ENCODE measurements around the gene CCDC30.

Gene CCDC30

DNA sequence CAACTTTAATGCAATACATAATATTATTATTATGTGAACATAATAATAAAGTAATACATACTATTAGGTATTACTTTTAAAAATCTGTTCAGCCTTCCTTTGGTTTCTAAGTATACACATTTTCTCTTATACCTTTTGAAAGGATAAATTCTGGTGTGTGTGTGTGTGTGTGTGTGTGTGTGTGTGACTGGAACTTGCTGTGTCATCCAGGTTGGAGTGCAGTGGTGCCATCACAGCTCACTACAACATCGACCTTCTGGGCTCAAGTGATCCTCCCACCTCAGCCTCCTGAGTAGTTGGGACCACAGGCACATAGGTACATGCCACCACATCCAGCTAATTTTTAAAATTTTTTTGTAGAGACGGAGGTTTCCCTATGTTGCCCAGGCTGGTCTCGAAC, 88.5 kb downstream of the CCDC30 start:
- H3K9me3 ChIP-seq (ENCODE audit: control insufficient read depth, low read length) = no peaks in the 10 kb centered on the region
- DNase-seq = no peak
- no peaks in the 10 kb centered on the region for H3K27me3 ChIP-seq (replicated peaks; ENCODE audit: control insufficient read depth, insufficient read depth, low read length, poor library complexity, severe bottlenecking)
- no peak overlapping the region for H3K4me3 ChIP-seq (ENCODE audit: insufficient read depth, low read depth, low read length, poor library complexity, severe bottlenecking)
- H3K4me1 ChIP-seq (ENCODE audit: control insufficient read depth, insufficient read depth, low read length, poor library complexity, severe bottlenecking) = no peaks in the 10 kb centered on the region
- no peak overlapping the region for H3K27ac ChIP-seq (ENCODE audit: insufficient read depth, low read length, poor library complexity, severe bottlenecking)
- no peaks in the 10 kb centered on the region for H3K36me3 ChIP-seq (ENCODE audit: control insufficient read depth, insufficient read depth, low read length)

GRCh38 chr1:42552636-42553035, 89.5 kb downstream of the CCDC30 start:
- Histone ChIP-seq H3K36me3 (ENCODE audit: control insufficient read depth, insufficient read depth, low read length) (no peaks in the 10 kb centered on the region), H3K27me3 (replicated peaks; ENCODE audit: control insufficient read depth, insufficient read depth, low read length, poor library complexity, severe bottlenecking) (no peaks in the 10 kb centered on the region), H3K27ac (ENCODE audit: insufficient read depth, low read length, poor library complexity, severe bottlenecking) (no peak overlapping the region), H3K4me1 (ENCODE audit: control insufficient read depth, insufficient read depth, low read length, poor library complexity, severe bottlenecking) (no peaks in the 10 kb centered on the region), H3K4me3 (ENCODE audit: insufficient read depth, low read depth, low read length, poor library complexity, severe bottlenecking) (no peak overlapping the region), H3K9me3 (ENCODE audit: control insufficient read depth, low read length) (no peaks in the 10 kb centered on the region)
- no peak for DNase-seq

DNA sequence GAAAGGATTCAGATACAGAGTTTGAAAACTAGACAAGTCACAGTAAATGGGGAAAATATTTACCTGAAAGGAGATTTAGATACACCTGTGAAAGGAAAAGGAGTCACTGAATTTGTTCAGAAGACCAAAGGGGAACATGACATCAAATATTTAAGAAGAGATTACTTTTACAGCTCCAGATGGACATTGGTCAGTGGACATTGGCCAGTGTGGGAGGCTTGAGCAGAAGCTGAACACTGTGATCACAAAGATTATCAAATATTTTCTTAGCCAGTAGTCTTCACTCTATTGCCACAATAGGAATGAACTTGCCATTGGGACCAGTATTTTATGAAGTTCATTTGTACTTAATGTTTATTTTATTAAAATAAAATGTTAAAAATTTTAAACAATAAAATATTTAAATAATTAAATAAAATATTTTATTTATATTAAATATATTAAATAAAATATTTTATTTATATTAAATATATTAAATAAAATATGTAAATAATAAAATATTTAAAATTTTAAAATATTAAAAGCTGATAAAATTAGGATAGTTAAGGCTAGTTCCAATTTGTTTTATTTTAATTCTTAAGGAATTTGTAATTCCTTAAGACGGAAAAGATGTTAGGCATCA, 94.3 kb downstream of the CCDC30 start:
- H3K9me3 ChIP-seq (ENCODE audit: control insufficient read depth, low read length) = no peaks in the 10 kb centered on the region
- H3K4me1 ChIP-seq (ENCODE audit: control insufficient read depth, insufficient read depth, low read length, poor library complexity, severe bottlenecking) = no peaks in the 10 kb centered on the region
- H3K27ac ChIP-seq (ENCODE audit: insufficient read depth, low read length, poor library complexity, severe bottlenecking) = no peak overlapping the region
- H3K36me3 ChIP-seq (ENCODE audit: control insufficient read depth, insufficient read depth, low read length) = no peaks in the 10 kb centered on the region
- DNase-seq = no peak
- no peak overlapping the region for H3K4me3 ChIP-seq (ENCODE audit: insufficient read depth, low read depth, low read length, poor library complexity, severe bottlenecking)
- no peaks in the 10 kb centered on the region for H3K27me3 ChIP-seq (replicated peaks; ENCODE audit: control insufficient read depth, insufficient read depth, low read length, poor library complexity, severe bottlenecking)

DNA sequence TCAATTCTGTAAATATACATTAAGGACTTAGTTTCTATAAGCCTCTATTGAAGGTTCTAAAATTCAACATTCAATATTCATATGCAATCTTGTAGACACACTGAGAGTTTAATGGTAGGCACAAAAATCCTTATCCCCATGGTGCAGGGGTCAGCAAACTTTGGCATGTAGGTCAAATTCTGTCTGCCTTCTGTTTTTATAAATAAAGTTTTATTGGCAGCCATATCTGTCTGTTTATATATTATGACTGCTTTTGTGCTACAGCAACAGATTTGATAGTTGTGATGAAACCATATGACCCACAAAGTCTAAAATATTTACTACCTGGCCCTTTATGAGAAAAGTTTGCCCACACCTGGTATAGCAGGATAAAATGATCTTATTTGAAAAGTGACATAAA, 104.0 kb downstream of the CCDC30 start:
- Histone ChIP-seq H3K27me3 (replicated peaks; ENCODE audit: control insufficient read depth, insufficient read depth, low read length, poor library complexity, severe bottlenecking) (no peaks in the 10 kb centered on the region), H3K27ac (ENCODE audit: insufficient read depth, low read length, poor library complexity, severe bottlenecking) (no peak overlapping the region), H3K4me1 (ENCODE audit: control insufficient read depth, insufficient read depth, low read length, poor library complexity, severe bottlenecking) (no peaks in the 10 kb centered on the region), H3K9me3 (ENCODE audit: control insufficient read depth, low read length) (no peaks in the 10 kb centered on the region), H3K36me3 (ENCODE audit: control insufficient read depth, insufficient read depth, low read length) (no peaks in the 10 kb centered on the region), H3K4me3 (ENCODE audit: insufficient read depth, low read depth, low read length, poor library complexity, severe bottlenecking) (no peak overlapping the region)
- no peak for DNase-seq

DNA sequence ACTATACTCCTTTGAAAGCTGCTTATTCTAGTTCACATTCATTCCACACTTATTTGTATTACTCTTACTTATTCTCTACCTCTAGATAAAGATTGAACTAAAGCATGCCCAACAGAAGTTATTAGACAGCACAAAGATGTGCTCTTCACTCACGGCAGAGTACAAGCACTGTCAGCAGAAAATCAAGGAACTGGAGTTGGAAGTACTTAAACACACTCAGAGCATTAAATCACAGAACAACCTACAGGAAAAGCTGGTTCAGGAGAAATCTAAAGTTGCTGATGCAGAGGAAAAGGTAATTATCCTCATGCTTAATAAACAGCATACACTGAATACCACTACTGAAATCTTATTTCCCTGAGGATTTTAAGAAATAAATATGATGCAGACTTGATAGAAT, 113.8 kb downstream of the CCDC30 start:
- DNase-seq = no peak
- no peaks in the 10 kb centered on the region for H3K27me3 ChIP-seq (replicated peaks; ENCODE audit: control insufficient read depth, insufficient read depth, low read length, poor library complexity, severe bottlenecking)
- H3K4me3 ChIP-seq (ENCODE audit: insufficient read depth, low read depth, low read length, poor library complexity, severe bottlenecking) = no peak overlapping the region
- no peaks in the 10 kb centered on the region for H3K36me3 ChIP-seq (ENCODE audit: control insufficient read depth, insufficient read depth, low read length)
- H3K9me3 ChIP-seq (ENCODE audit: control insufficient read depth, low read length) = no peaks in the 10 kb centered on the region
- no peaks in the 10 kb centered on the region for H3K4me1 ChIP-seq (ENCODE audit: control insufficient read depth, insufficient read depth, low read length, poor library complexity, severe bottlenecking)
- H3K27ac ChIP-seq (ENCODE audit: insufficient read depth, low read length, poor library complexity, severe bottlenecking) = no peak overlapping the region

DNA sequence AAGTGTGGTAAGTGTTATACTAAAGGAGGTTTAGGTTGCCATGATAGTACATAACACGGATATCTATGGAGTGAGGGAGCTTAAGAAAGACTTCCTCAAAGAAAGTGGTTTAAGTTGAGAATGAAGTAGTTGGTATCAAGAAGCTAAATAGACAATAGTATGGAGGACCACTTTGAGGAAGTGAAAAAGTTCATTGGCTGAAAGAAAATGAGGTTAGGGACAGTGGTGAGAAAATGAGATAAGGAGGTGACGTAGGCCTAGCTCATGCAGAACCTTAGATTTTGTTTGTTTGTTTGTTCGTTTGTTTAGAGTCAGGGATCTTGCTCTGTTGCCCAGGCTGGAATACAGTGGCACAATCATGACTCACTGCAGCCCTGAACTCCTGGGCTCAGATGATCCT, 122.9 kb downstream of the CCDC30 start:
- Histone ChIP-seq H3K4me1 (ENCODE audit: control insufficient read depth, insufficient read depth, low read length, poor library complexity, severe bottlenecking) (no peaks in the 10 kb centered on the region), H3K36me3 (ENCODE audit: control insufficient read depth, insufficient read depth, low read length) (no peaks in the 10 kb centered on the region), H3K27me3 (replicated peaks; ENCODE audit: control insufficient read depth, insufficient read depth, low read length, poor library complexity, severe bottlenecking) (no peaks in the 10 kb centered on the region), H3K9me3 (ENCODE audit: control insufficient read depth, low read length) (peaks cover 9% of the 10 kb centered on the region), H3K4me3 (ENCODE audit: insufficient read depth, low read depth, low read length, poor library complexity, severe bottlenecking) (no peak overlapping the region), H3K27ac (ENCODE audit: insufficient read depth, low read length, poor library complexity, severe bottlenecking) (no peak overlapping the region)
- no peak for DNase-seq

DNA sequence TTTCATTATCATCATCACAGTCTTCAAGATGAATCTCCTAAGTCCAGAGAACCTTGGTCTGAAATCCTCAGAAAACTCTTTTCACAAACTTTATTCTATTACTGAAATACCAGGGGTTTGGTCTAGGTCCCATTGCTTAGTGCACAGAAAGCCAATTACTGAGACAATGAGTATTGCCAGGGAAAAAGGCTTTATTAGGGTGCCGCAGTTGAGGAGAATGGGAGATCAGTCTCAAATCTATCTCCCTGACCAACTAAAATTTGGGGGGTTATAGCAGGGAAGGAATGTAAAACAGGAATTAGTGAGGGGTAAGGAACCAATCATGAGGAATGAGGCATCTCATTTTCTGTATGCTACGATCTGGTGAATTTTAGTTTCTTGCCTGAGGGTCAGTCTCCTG, 124.7 kb downstream of the CCDC30 start:
- Histone ChIP-seq H3K4me3 (ENCODE audit: insufficient read depth, low read depth, low read length, poor library complexity, severe bottlenecking) (no peak overlapping the region), H3K4me1 (ENCODE audit: control insufficient read depth, insufficient read depth, low read length, poor library complexity, severe bottlenecking) (no peaks in the 10 kb centered on the region), H3K9me3 (ENCODE audit: control insufficient read depth, low read length) (peaks cover 9% of the 10 kb centered on the region), H3K27me3 (replicated peaks; ENCODE audit: control insufficient read depth, insufficient read depth, low read length, poor library complexity, severe bottlenecking) (no peaks in the 10 kb centered on the region), H3K36me3 (ENCODE audit: control insufficient read depth, insufficient read depth, low read length) (no peaks in the 10 kb centered on the region), H3K27ac (ENCODE audit: insufficient read depth, low read length, poor library complexity, severe bottlenecking) (no peak overlapping the region)
- DNase-seq = no peak

- Histone ChIP-seq H3K36me3 (ENCODE audit: control insufficient read depth, insufficient read depth, low read length) (no peaks in the 10 kb centered on the region), H3K27ac (ENCODE audit: insufficient read depth, low read length, poor library complexity, severe bottlenecking) (no peak overlapping the region), H3K27me3 (replicated peaks; ENCODE audit: control insufficient read depth, insufficient read depth, low read length, poor library complexity, severe bottlenecking) (no peaks in the 10 kb centered on the region), H3K4me3 (ENCODE audit: insufficient read depth, low read depth, low read length, poor library complexity, severe bottlenecking) (no peak overlapping the region), H3K9me3 (ENCODE audit: control insufficient read depth, low read length) (peaks cover 4% of the 10 kb centered on the region), H3K4me1 (ENCODE audit: control insufficient read depth, insufficient read depth, low read length, poor library complexity, severe bottlenecking) (no peaks in the 10 kb centered on the region)
- DNase-seq = no peak
Observed at GRCh38 chr1:42592811-42593210, 129.7 kb downstream of the CCDC30 start.

GRCh38 chr1:42593486-42594100, 130.5 kb downstream of the CCDC30 start:
- Histone ChIP-seq H3K4me1 (ENCODE audit: control insufficient read depth, insufficient read depth, low read length, poor library complexity, severe bottlenecking) (no peaks in the 10 kb centered on the region), H3K27ac (ENCODE audit: insufficient read depth, low read length, poor library complexity, severe bottlenecking) (no peak overlapping the region), H3K4me3 (ENCODE audit: insufficient read depth, low read depth, low read length, poor library complexity, severe bottlenecking) (no peak overlapping the region), H3K36me3 (ENCODE audit: control insufficient read depth, insufficient read depth, low read length) (no peaks in the 10 kb centered on the region), H3K27me3 (replicated peaks; ENCODE audit: control insufficient read depth, insufficient read depth, low read length, poor library complexity, severe bottlenecking) (no peaks in the 10 kb centered on the region), H3K9me3 (ENCODE audit: control insufficient read depth, low read length) (no peaks in the 10 kb centered on the region)
- no peak for DNase-seq

DNA sequence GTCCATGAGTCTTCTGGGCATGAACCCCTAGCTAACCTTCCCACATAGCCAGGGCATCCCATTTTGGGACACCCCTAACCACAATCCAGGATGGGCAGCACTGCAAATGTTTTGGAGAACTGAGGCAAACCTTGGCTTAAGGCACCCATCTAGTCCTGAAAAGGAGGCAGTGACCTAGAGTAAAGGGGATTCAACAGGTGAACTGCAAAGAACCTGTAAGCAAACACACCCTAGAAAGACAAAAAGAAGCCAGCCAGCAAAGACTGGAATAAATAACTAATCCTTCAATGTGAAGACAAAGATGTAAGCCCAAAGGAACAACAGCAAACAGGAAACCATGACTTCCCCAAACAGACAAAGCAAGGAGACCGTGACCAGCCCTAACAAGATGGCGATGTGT, 138.4 kb downstream of the CCDC30 start:
- H3K27me3 ChIP-seq (replicated peaks; ENCODE audit: control insufficient read depth, insufficient read depth, low read length, poor library complexity, severe bottlenecking) = no peaks in the 10 kb centered on the region

More for the DNA sequence above, 138.4 kb downstream of the CCDC30 start:
- no peaks in the 10 kb centered on the region for H3K9me3 ChIP-seq (ENCODE audit: control insufficient read depth, low read length)
- DNase-seq = no peak
- no peak overlapping the region for H3K27ac ChIP-seq (ENCODE audit: insufficient read depth, low read length, poor library complexity, severe bottlenecking)
- H3K4me3 ChIP-seq (ENCODE audit: insufficient read depth, low read depth, low read length, poor library complexity, severe bottlenecking) = no peak overlapping the region
- no peaks in the 10 kb centered on the region for H3K36me3 ChIP-seq (ENCODE audit: control insufficient read depth, insufficient read depth, low read length)
- no peaks in the 10 kb centered on the region for H3K4me1 ChIP-seq (ENCODE audit: control insufficient read depth, insufficient read depth, low read length, poor library complexity, severe bottlenecking)

All from effector memory CD4-positive, alpha-beta T cell (primary cell).